ENCODE results near the gene CLEC11A.
"Not testable (repeated sequence)": the region's sequence is repeated elsewhere in the genome, so short reads cannot be mapped to it uniquely, and the experiment has no call there.

DNA sequence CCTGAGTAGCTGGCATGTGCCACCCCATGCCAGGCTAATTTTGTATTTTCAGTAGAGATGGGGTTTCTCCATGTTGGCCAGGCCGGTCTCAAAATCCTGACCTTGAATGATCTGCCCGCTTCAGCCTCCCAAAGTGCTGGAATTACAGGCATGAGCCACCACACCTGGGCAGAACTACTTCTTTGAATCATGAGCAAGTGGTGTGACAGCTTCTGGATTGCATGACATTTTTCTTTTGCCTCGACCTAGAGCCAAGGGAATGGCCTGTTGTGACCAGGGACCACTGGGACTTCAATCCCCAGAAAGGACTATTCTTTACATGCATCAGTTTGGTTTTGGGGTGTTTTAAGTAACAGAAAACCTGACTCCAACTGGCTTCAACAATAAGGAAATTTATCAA lies 49.7 kb downstream of the CLEC11A start:
- TF ChIP-seq, protein P1, sequence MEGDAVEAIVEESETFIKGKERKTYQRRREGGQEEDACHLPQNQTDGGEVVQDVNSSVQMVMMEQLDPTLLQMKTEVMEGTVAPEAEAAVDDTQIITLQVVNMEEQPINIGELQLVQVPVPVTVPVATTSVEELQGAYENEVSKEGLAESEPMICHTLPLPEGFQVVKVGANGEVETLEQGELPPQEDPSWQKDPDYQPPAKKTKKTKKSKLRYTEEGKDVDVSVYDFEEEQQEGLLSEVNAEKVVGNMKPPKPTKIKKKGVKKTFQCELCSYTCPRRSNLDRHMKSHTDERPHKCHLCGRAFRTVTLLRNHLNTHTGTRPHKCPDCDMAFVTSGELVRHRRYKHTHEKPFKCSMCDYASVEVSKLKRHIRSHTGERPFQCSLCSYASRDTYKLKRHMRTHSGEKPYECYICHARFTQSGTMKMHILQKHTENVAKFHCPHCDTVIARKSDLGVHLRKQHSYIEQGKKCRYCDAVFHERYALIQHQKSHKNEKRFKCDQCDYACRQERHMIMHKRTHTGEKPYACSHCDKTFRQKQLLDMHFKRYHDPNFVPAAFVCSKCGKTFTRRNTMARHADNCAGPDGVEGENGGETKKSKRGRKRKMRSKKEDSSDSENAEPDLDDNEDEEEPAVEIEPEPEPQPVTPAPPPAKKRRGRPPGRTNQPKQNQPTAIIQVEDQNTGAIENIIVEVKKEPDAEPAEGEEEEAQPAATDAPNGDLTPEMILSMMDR (IDR thresholded peaks at IDR 0.05; ENCODE audit: borderline replicate concordance, extremely low read depth, low read length, poor library complexity, severe bottlenecking): not testable (repeated sequence)
- not testable (repeated sequence) for TF ChIP-seq EZH2 (IDR thresholded peaks at IDR 0.05; ENCODE audit: borderline replicate concordance, low read depth, low read length, severe bottlenecking)
